GM23248 (cell line): Measurements from ENCODE around the gene NAALADL2. TPM values are rescaled to one million over a fixed set of nuclear protein-coding genes. Genes with fewer than 3 reads are reported as not detected.

Experiments used
- DNase-seq: peaks from one replicate; pipeline ENCODE4 v3.0.0-alpha.2; 2015
- H2AFZ ChIP-seq: fragments of 200-600 bp; sonication (generic); 2 replicates; pipeline ENCODE4 v1.6.1; 2016; ENCODE audit warnings: antibody characterized with exemption
- H3F3A ChIP-seq: fragments of 200-600 bp; sonication (generic); 2 replicates; pipeline ENCODE4 v1.6.1; 2016; ENCODE audit warnings: mild to moderate bottlenecking, antibody characterized with exemption, mixed run types; ENCODE audit not compliant: insufficient read depth
- H3K27ac ChIP-seq: fragments of 200-600 bp; sonication (generic); 2 replicates; pipeline ENCODE4 v1.5.1; 2016; ENCODE audit warnings: mild to moderate bottlenecking
- H3K27me3 ChIP-seq: fragments of 200-600 bp; sonication (generic); replicated peaks from 2 replicates; pipeline ENCODE4 v1.6.1; 2016; ENCODE audit warnings: mild to moderate bottlenecking; ENCODE audit not compliant: insufficient read depth
- H3K36me3 ChIP-seq: fragments of 200-600 bp; sonication (generic); 2 replicates; pipeline ENCODE4 v1.6.1; 2016; ENCODE audit warnings: low read depth, mild to moderate bottlenecking
- H3K4me1 ChIP-seq: fragments of 200-600 bp; sonication (generic); 2 replicates; pipeline ENCODE4 v1.6.1; 2016; ENCODE audit warnings: mild to moderate bottlenecking; ENCODE audit not compliant: insufficient read depth
- H3K4me2 ChIP-seq: fragments of 200-600 bp; sonication (generic); one replicate; pipeline ENCODE4 v1.6.1; 2016; ENCODE audit warnings: mild to moderate bottlenecking; ENCODE audit not compliant: unreplicated experiment
- H3K4me3 ChIP-seq: fragments of 200-600 bp; sonication (generic); 2 replicates; pipeline ENCODE4 v1.5.1; 2016; ENCODE audit warnings: mild to moderate bottlenecking
- H3K79me2 ChIP-seq: fragments of 200-600 bp; sonication (generic); 2 replicates; pipeline ENCODE4 v1.6.1; 2016; ENCODE audit warnings: mild to moderate bottlenecking; ENCODE audit not compliant: insufficient read depth
- H3K9ac ChIP-seq: fragments of 200-600 bp; sonication (generic); 2 replicates; pipeline ENCODE4 v1.6.1; 2016; ENCODE audit warnings: mild to moderate bottlenecking
- H3K9me2 ChIP-seq: fragments of 200-600 bp; sonication (generic); 2 replicates; pipeline ENCODE4 v1.6.1; 2016; ENCODE audit warnings: mixed run types, mild to moderate bottlenecking, moderate library complexity; ENCODE audit not compliant: insufficient read depth
- H3K9me3 ChIP-seq: fragments of 200-600 bp; sonication (generic); one replicate; pipeline ENCODE4 v1.6.1; 2017; ENCODE audit warnings: low read depth
- H4K20me1 ChIP-seq: fragments of 200-600 bp; sonication (generic); 2 replicates; pipeline ENCODE4 v1.6.0; 2016; ENCODE audit not compliant: insufficient read depth
- EZH2 ChIP-seq: fragments of 200-600 bp; sonication (generic); IDR thresholded peaks from 2 replicates; pipeline ENCODE4 v1.6.1; 2018; ENCODE audit warnings: antibody characterized with exemption, mild to moderate bottlenecking; ENCODE audit not compliant: insufficient read depth, poor library complexity, severe bottlenecking
- EZH2phosphoT487 ChIP-seq: fragments of 200-600 bp; sonication (generic); IDR thresholded peaks from 2 replicates; pipeline ENCODE4 v1.6.1; 2018; ENCODE audit warnings: antibody characterized with exemption, moderate library complexity, mild to moderate bottlenecking, low read depth; ENCODE audit not compliant: insufficient read depth
- WGBS, 2 experiments: methylation state at CpG; one replicate each; pipeline ENCODE4 v1.1.6; 2015 to 2017; ENCODE audit warnings: low lambda C conversion rate in 2 of 2, low coverage in 1 of 2; ENCODE audit errors: missing lambda C conversion rate in 2 of 2; 5-methylcytosine and 5-hydroxymethylcytosine counted together
- in situ Hi-C: fragments of 300-500 bp; cut with MboI; formaldehyde crosslinking; loops from 2 replicates; pipeline ENCODE4 v1.15.0; 2020
- polyA plus RNA-seq: library from polyadenylated mRNA; unstranded; fragments of >200 nt; fragmentation: Nextera tagmentation; extraction: Ambion mirVana; gene quantifications from 2 replicates; pipeline ENCODE4 v1.2.1, GENCODE V29; 2016
- total RNA-seq: library from RNA; depleted of rRNA; stranded (reverse); fragments of >200 nt; shearing (Covaris generic); gene quantifications from 2 replicates; pipeline ENCODE4 v1.2.3, GENCODE V29; 2014

The NAALADL2 gene
- total and polyA plus RNA-seq, 2 experiments from 2014 or later, result 20.5 to 81.0 TPM

DNA sequence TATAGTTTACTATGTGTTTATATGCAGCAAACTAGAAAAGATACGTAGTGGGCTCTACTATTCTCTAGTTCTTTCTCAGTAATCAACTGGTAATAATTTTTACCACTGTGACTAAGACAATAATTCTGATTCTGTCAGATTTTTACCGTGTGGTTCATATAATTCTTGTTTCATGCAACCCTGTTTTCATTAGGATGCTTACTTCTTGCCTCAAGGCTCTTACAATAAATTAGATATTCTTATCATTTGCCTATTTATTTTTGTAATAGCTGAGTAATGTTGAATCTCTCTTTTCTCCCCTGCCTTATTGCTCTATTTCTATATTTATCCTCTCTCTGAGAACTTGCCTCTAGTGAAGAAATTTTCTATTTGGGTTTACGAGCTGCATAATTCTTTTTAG is 524.7 kb downstream of the NAALADL2 start:
- no peaks in the 10 kb centered on the region; the same call in 1 of the 2 replicates for H3K9me2 ChIP-seq
- H2AFZ ChIP-seq, result peak overlapping the region; percentile 57
- H3K27me3 ChIP-seq, result no peaks in the 10 kb centered on the region
- WGBS, 2 experiments, result 11 to 13% methylated on average over 3 of the region's 3 CpGs
- peak overlapping the region; percentile 47 for H3K4me2 ChIP-seq
- H3K27ac ChIP-seq, result peak overlapping the region; percentile 69
- DNase-seq, result peak; percentile 51
- peaks cover 27% of the 10 kb centered on the region; the same call in 1 of the 2 replicates for H3F3A ChIP-seq
- TF ChIP-seq EZH2 (no peak), EZH2phosphoT487 (no peak)
- no peaks in the 10 kb centered on the region for H4K20me1 ChIP-seq
- in situ Hi-C loops, result no loop called here
- no peaks in the 10 kb centered on the region for H3K36me3 ChIP-seq
- H3K4me1 ChIP-seq, result peaks cover 35% of the 10 kb centered on the region
- no peaks in the 10 kb centered on the region for H3K79me2 ChIP-seq
- peak overlapping the region; percentile 33 for H3K4me3 ChIP-seq
- H3K9ac ChIP-seq, result peak overlapping the region; percentile 40
- no peaks in the 10 kb centered on the region for H3K9me3 ChIP-seq

GRCh38 chr3:175384569-175384968 is 525.4 kb downstream of the NAALADL2 start:
- H3K4me3 ChIP-seq, result no peak overlapping the region
- no peaks in the 10 kb centered on the region for H3K9me3 ChIP-seq
- no peaks in the 10 kb centered on the region for H3K27me3 ChIP-seq
- peaks cover 35% of the 10 kb centered on the region for H3K4me1 ChIP-seq
- H3F3A ChIP-seq, result peaks cover 27% of the 10 kb centered on the region; the same call in 1 of the 2 replicates
- H3K36me3 ChIP-seq, result no peaks in the 10 kb centered on the region
- no peak overlapping the region for H2AFZ ChIP-seq
- DNase-seq, result no peak
- H3K9me2 ChIP-seq, result no peaks in the 10 kb centered on the region; the same call in 1 of the 2 replicates
- in situ Hi-C loops, result no loop called here
- H3K4me2 ChIP-seq, result peak overlapping the region; percentile 47
- no peaks in the 10 kb centered on the region for H3K79me2 ChIP-seq
- TF ChIP-seq EZH2phosphoT487 (no peak), EZH2 (no peak)
- no peak overlapping the region for H3K9ac ChIP-seq
- peak overlapping the region; percentile 69 for H3K27ac ChIP-seq
- H4K20me1 ChIP-seq, result no peaks in the 10 kb centered on the region

- peaks cover 35% of the 10 kb centered on the region for H3K4me1 ChIP-seq
- in situ Hi-C loops, result no loop called here
- H3K4me2 ChIP-seq, result peak overlapping the region; percentile 40
- no peaks in the 10 kb centered on the region for H3K27me3 ChIP-seq
- TF ChIP-seq EZH2 (no peak), EZH2phosphoT487 (no peak)
- no peaks in the 10 kb centered on the region for H3K79me2 ChIP-seq
- H3K4me3 ChIP-seq, result no peak overlapping the region
- H3K36me3 ChIP-seq, result no peaks in the 10 kb centered on the region
- no peaks in the 10 kb centered on the region; the same call in 1 of the 2 replicates for H3K9me2 ChIP-seq
- H2AFZ ChIP-seq, result peak overlapping the region; percentile 15; the same call in 1 of the 2 replicates
- H3K27ac ChIP-seq, result peak overlapping the region; percentile 55
- WGBS, 2 experiments, result 0 to 1% methylated on average over 3 of the region's 3 CpGs
- peak; percentile 96 for DNase-seq
- peaks cover 27% of the 10 kb centered on the region; the same call in 1 of the 2 replicates for H3F3A ChIP-seq
- no peaks in the 10 kb centered on the region for H3K9me3 ChIP-seq
- H4K20me1 ChIP-seq, result no peaks in the 10 kb centered on the region
- H3K9ac ChIP-seq, result no peak overlapping the region
Measured at GRCh38 chr3:175386630-175387029, 527.5 kb downstream of the NAALADL2 start.

GRCh38 chr3:175389560-175389959 is 530.4 kb downstream of the NAALADL2 start:
- no peaks in the 10 kb centered on the region for H3K36me3 ChIP-seq
- TF ChIP-seq EZH2 (no peak), EZH2phosphoT487 (no peak)
- DNase-seq, result no peak
- no peak overlapping the region for H2AFZ ChIP-seq
- no peaks in the 10 kb centered on the region for H3K9me3 ChIP-seq
- no peaks in the 10 kb centered on the region for H4K20me1 ChIP-seq
- no peak overlapping the region for H3K4me3 ChIP-seq
- no peak overlapping the region for H3K27ac ChIP-seq
- no peaks in the 10 kb centered on the region; the same call in 1 of the 2 replicates for H3K9me2 ChIP-seq
- WGBS, 2 experiments, result 98 to 100% methylated on average over 1 of the region's 1 CpG
- no peaks in the 10 kb centered on the region for H3K27me3 ChIP-seq
- H3F3A ChIP-seq, result peaks cover 14% of the 10 kb centered on the region; the same call in 1 of the 2 replicates
- H3K79me2 ChIP-seq, result no peaks in the 10 kb centered on the region
- H3K9ac ChIP-seq, result no peak overlapping the region
- no peak overlapping the region for H3K4me2 ChIP-seq
- H3K4me1 ChIP-seq, result peaks cover 21% of the 10 kb centered on the region
- in situ Hi-C loops, result no loop called here
